Measurements from ENCODE around the gene ERICH6. TPM values are rescaled to one million over a fixed set of nuclear protein-coding genes. Genes with fewer than 3 reads are reported as not detected.

Gene ERICH6
- total RNA-seq, 2 experiments from 2014 or later, result not detected

- Mint-ChIP-seq H3K27me3 (no peaks in the 10 kb centered on the region), H3K27ac (no peak overlapping the region), H3K9me3 (no peaks in the 10 kb centered on the region), H3K36me3 (ENCODE audit: low read depth) (peaks cover 21% of the 10 kb centered on the region), H3K4me1 (ENCODE audit: low read depth) (peaks cover 42% of the 10 kb centered on the region), H3K4me3 (no peak overlapping the region)
- ATAC-seq (no peak), DNase-seq (no peak)
- ChIA-PET CTCF (no interaction called here), POLR2A (interaction anchor here (0.6 to 3.0 kb wide), 4 partner anchors 17 to 129 kb away, joined by 3 to 11 read pairs (median 6); partner anchors contain the start of gene SIAH2)
- TF ChIP-seq CTCF (IDR thresholded peaks at IDR 0.05), result no peak
- intact Hi-C loops (cut with micrococcal nuclease), result no loop called here
These were observed 31.0 kb upstream of the ERICH6 start for GRCh38 chr3:150734795-150735119.

- intact Hi-C loops (cut with micrococcal nuclease), result no loop called here
- DNase-seq (no peak), ATAC-seq (no peak)
- Mint-ChIP-seq H3K27ac (no peak overlapping the region), H3K4me3 (no peak overlapping the region), H3K36me3 (ENCODE audit: low read depth) (peaks cover 21% of the 10 kb centered on the region), H3K27me3 (no peaks in the 10 kb centered on the region), H3K4me1 (ENCODE audit: low read depth) (peaks cover 37% of the 10 kb centered on the region), H3K9me3 (no peaks in the 10 kb centered on the region)
- POLR2A ChIA-PET, result interaction anchor here (2.6 to 3.0 kb wide), 2 partner anchors 25 to 30 kb away, joined by 8 to 11 read pairs; partner anchors contain the start of gene SIAH2
- CTCF ChIA-PET, result no interaction called here
- no peak for TF ChIP-seq CTCF (IDR thresholded peaks at IDR 0.05)
These were observed 30.4 kb upstream of the ERICH6 start for GRCh38 chr3:150733936-150734794.

- Mint-ChIP-seq H3K4me1 (ENCODE audit: low read depth) (peaks cover 30% of the 10 kb centered on the region), H3K27ac (no peak overlapping the region), H3K36me3 (ENCODE audit: low read depth) (peaks cover 19% of the 10 kb centered on the region), H3K9me3 (no peaks in the 10 kb centered on the region), H3K27me3 (no peaks in the 10 kb centered on the region), H3K4me3 (no peak overlapping the region)
- POLR2A ChIA-PET, result interaction anchor here (2.6 to 3.0 kb wide), 2 partner anchors 26 to 31 kb away, joined by 8 to 11 read pairs; partner anchors contain the start of gene SIAH2
- intact Hi-C loops (cut with micrococcal nuclease), result no loop called here
- peak; percentile 20 for DNase-seq
- CTCF ChIA-PET, result interaction anchor here (0.9 kb wide), 1 partner anchor 12 kb away, joined by 3 read pairs; no protein-coding TSS in a partner anchor
- ATAC-seq, result no peak
- no peak for TF ChIP-seq CTCF (IDR thresholded peaks at IDR 0.05)
These were observed 29.7 kb upstream of the ERICH6 start for GRCh38 chr3:150733373-150733935.

GRCh38 chr3:150729682-150730360 is 26.1 kb upstream of the ERICH6 start:
- no peaks in the 10 kb centered on the region for H3K36me3 Mint-ChIP-seq (ENCODE audit: low read depth)
- intact Hi-C loops (cut with micrococcal nuclease), result no loop called here
- TF ChIP-seq CTCF (IDR thresholded peaks at IDR 0.05), result no peak
- H3K27ac Mint-ChIP-seq, result no peak overlapping the region
- ChIA-PET POLR2A (interaction anchor here (1.0 kb wide), 1 partner anchor 33 kb away, joined by 3 read pairs; no protein-coding TSS in a partner anchor), CTCF (interaction anchor here (1.6 kb wide), 1 partner anchor 58 kb away, joined by 5 read pairs; no protein-coding TSS in a partner anchor)
- peaks cover 7% of the 10 kb centered on the region for H3K4me1 Mint-ChIP-seq (ENCODE audit: low read depth)
- no peak overlapping the region for H3K4me3 Mint-ChIP-seq
- no peak for ATAC-seq
- no peak for DNase-seq
- H3K9me3 Mint-ChIP-seq, result no peaks in the 10 kb centered on the region
- H3K27me3 Mint-ChIP-seq, result no peaks in the 10 kb centered on the region
